Neural progenitor cell (in vitro differentiated cells): ENCODE data around the gene CDKL4. TPM values are rescaled to one million over a fixed set of nuclear protein-coding genes. Genes with fewer than 3 reads are reported as not detected.
A peak's percentile ranks its signal among the peaks of the same experiment; 100 is the strongest.
"Not testable (repeated sequence)": the region's sequence is repeated elsewhere in the genome, so short reads cannot be mapped to it uniquely, and the experiment has no call there.

Experiments used
- DNase-seq: peaks from one replicate; pipeline ENCODE4 v3.0.0-alpha.2; 2016; ENCODE audit warnings: low spot score
- H2AFZ ChIP-seq: fragments of 200-600 bp; sonication (generic); replicated peaks from 2 replicates; pipeline ENCODE4 v1.6.1; 2016; ENCODE audit warnings: antibody characterized with exemption
- H3F3A ChIP-seq: fragments of 200-600 bp; sonication (generic); 2 replicates; pipeline ENCODE4 v1.6.1; 2016; ENCODE audit warnings: antibody characterized with exemption, low read depth
- H3K27ac ChIP-seq: fragments of 200-600 bp; sonication (generic); 2 replicates; pipeline ENCODE4 v1.5.1; 2016; ENCODE audit warnings: mild to moderate bottlenecking
- H3K27me3 ChIP-seq: fragments of 200-600 bp; sonication (generic); 2 replicates; pipeline ENCODE4 v1.6.1; 2016; ENCODE audit warnings: mild to moderate bottlenecking, moderate library complexity
- H3K36me3 ChIP-seq: fragments of 200-600 bp; sonication (generic); 2 replicates; pipeline ENCODE4 v1.5.1; 2016
- H3K4me1 ChIP-seq: fragments of 200-600 bp; sonication (generic); 2 replicates; pipeline ENCODE4 v1.6.1; 2016; ENCODE audit warnings: mixed run types
- H3K4me2 ChIP-seq: fragments of 200-600 bp; sonication (generic); 2 replicates; pipeline ENCODE4 v1.6.1; 2016
- H3K4me3 ChIP-seq: fragments of 200-600 bp; sonication (generic); 2 replicates; pipeline ENCODE4 v1.5.1; 2016
- H3K79me2 ChIP-seq: fragments of 200-600 bp; sonication (generic); 2 replicates; pipeline ENCODE4 v1.6.1; 2016; ENCODE audit warnings: low read depth
- H3K9ac ChIP-seq: fragments of 200-600 bp; sonication (generic); 2 replicates; pipeline ENCODE4 v1.6.1; 2016
- H3K9me3 ChIP-seq: fragments of 200-600 bp; sonication (generic); 2 replicates; pipeline ENCODE4 v1.5.1; 2016; ENCODE audit warnings: low read depth
- H4K20me1 ChIP-seq: fragments of 200-600 bp; sonication (generic); 2 replicates; pipeline ENCODE4 v1.6.1; 2016; ENCODE audit warnings: low read depth
- H3K27ac Mint-ChIP-seq: 3 replicates; pipeline ENCODE4 v1.8.0; 2021; ENCODE audit warnings: mixed read lengths
- H3K27me3 Mint-ChIP-seq: 2 replicates; pipeline ENCODE4 v1.8.0; 2022; ENCODE audit warnings: low read depth, mild to moderate bottlenecking, inconsistent platforms, moderate library complexity, mixed read lengths; ENCODE audit not compliant: insufficient read depth
- H3K36me3 Mint-ChIP-seq: 3 replicates; pipeline ENCODE4 v1.8.0; 2021; ENCODE audit warnings: mixed read lengths
- H3K4me1 Mint-ChIP-seq: 3 replicates; pipeline ENCODE4 v1.8.0; 2021; ENCODE audit warnings: mixed read lengths
- H3K4me3 Mint-ChIP-seq: 3 replicates; pipeline ENCODE4 v1.8.0; 2021; ENCODE audit warnings: mild to moderate bottlenecking, moderate library complexity, mixed read lengths
- H3K9me3 Mint-ChIP-seq: 3 replicates; pipeline ENCODE4 v1.8.0; 2020; ENCODE audit warnings: mixed read lengths
- EZH2 ChIP-seq: fragments of 200-600 bp; sonication (generic); IDR thresholded peaks from 2 replicates; pipeline ENCODE4 v1.6.1; 2017; ENCODE audit warnings: antibody characterized with exemption, mild to moderate bottlenecking, moderate library complexity
- EZH2phosphoT487 ChIP-seq: fragments of 200-600 bp; sonication (generic); IDR thresholded peaks from 2 replicates; pipeline ENCODE4 v1.6.1; 2017; ENCODE audit warnings: antibody characterized with exemption
- total RNA-seq: library from RNA; depleted of rRNA; stranded (reverse); fragments of >200 nt; gene quantifications from 2 replicates; pipeline ENCODE4 v1.2.3, GENCODE V29; 2015; ENCODE audit warnings: low replicate concordance
- TF ChIP-seq, protein P1 (sequence below): fragments of 200-600 bp; sonication (generic); IDR thresholded peaks from 2 replicates; pipeline ENCODE4 v1.5.1; 2017; ENCODE audit warnings: antibody characterized with exemption, mild to moderate bottlenecking

The CDKL4 gene
- total RNA-seq, 1 donor from 2014 or later: not detected

- no peaks in the 10 kb centered on the region for H3K4me1 Mint-ChIP-seq
- H3K79me2 ChIP-seq: no peaks in the 10 kb centered on the region
These were observed 99.4 kb downstream of the CDKL4 start for GRCh38 chr2:39144416-39144815.

DNA sequence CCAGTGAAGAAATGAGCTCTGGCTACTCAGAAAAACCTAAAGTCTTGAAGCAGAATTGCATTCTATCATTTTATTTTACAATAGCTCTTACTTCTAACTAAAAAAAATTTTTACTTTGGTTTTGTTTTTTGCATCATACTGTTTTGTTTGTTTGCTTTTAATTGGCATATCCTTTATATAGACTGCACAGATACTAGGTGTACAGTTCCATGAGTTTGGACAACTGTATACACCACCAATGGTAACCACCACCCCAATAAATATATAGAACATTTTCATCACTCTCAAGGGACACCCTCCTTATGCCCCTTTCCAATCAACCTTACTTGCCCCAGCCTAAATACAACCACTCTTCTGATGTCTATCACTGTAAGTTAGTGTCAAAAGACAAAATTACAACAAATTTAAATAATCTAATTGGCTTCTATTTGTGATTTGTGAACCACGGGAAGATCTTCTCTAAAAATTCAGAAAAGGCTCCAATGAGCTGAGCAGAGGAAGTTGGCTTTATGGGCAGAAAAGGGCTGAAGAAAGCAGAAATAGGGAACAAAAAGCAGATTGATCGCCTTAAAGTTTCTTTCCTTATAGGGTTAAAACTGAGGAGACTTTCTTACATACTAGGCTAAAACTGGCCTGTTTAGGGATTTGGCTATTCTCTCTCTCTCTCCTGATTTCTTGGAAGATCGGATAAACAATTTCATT, 100.7 kb downstream of the CDKL4 start:
- Histone ChIP-seq H3K27ac (peak overlapping the region; percentile 13), H3F3A (no peaks in the 10 kb centered on the region), H3K4me2 (no peak overlapping the region), H4K20me1 (no peaks in the 10 kb centered on the region), H3K4me1 (no peaks in the 10 kb centered on the region), H3K79me2 (no peaks in the 10 kb centered on the region), H3K9ac (no peak overlapping the region), H3K9me3 (no peaks in the 10 kb centered on the region), H3K4me3 (no peak overlapping the region), H2AFZ (no peak overlapping the region), H3K36me3 (no peaks in the 10 kb centered on the region), H3K27me3 (no peaks in the 10 kb centered on the region)
- Mint-ChIP-seq H3K4me1 (no peaks in the 10 kb centered on the region), H3K27me3 (peaks cover 2% of the 10 kb centered on the region), H3K27ac (no peak overlapping the region), H3K4me3 (no peak overlapping the region), H3K9me3 (no peaks in the 10 kb centered on the region), H3K36me3 (no peaks in the 10 kb centered on the region)
- no peak for DNase-seq
- TF ChIP-seq EZH2phosphoT487 (no peak), EZH2 (no peak)
- TF ChIP-seq, protein P1, sequence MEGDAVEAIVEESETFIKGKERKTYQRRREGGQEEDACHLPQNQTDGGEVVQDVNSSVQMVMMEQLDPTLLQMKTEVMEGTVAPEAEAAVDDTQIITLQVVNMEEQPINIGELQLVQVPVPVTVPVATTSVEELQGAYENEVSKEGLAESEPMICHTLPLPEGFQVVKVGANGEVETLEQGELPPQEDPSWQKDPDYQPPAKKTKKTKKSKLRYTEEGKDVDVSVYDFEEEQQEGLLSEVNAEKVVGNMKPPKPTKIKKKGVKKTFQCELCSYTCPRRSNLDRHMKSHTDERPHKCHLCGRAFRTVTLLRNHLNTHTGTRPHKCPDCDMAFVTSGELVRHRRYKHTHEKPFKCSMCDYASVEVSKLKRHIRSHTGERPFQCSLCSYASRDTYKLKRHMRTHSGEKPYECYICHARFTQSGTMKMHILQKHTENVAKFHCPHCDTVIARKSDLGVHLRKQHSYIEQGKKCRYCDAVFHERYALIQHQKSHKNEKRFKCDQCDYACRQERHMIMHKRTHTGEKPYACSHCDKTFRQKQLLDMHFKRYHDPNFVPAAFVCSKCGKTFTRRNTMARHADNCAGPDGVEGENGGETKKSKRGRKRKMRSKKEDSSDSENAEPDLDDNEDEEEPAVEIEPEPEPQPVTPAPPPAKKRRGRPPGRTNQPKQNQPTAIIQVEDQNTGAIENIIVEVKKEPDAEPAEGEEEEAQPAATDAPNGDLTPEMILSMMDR: no peak

More at GRCh38 chr2:39144416-39144815, 99.4 kb downstream of the CDKL4 start:
- no peak overlapping the region for H3K27ac Mint-ChIP-seq
- Histone ChIP-seq H3K36me3 (no peaks in the 10 kb centered on the region), H3K9me3 (no peaks in the 10 kb centered on the region), H3K27me3 (no peaks in the 10 kb centered on the region), H3K27ac (no peak overlapping the region), H3K4me2 (no peak overlapping the region), H3K4me1 (no peaks in the 10 kb centered on the region), H3K9ac (no peak overlapping the region), H4K20me1 (no peaks in the 10 kb centered on the region), H3K4me3 (no peak overlapping the region), H3F3A (no peaks in the 10 kb centered on the region), H2AFZ (no peak overlapping the region)
- no peaks in the 10 kb centered on the region for H3K36me3 Mint-ChIP-seq
- H3K9me3 Mint-ChIP-seq: no peaks in the 10 kb centered on the region
- DNase-seq: no peak
- H3K4me3 Mint-ChIP-seq: no peak overlapping the region
- TF ChIP-seq EZH2phosphoT487: no peak
- TF ChIP-seq, protein P1: no peak
- no peak for TF ChIP-seq EZH2
- H3K27me3 Mint-ChIP-seq: peaks cover 2% of the 10 kb centered on the region

GRCh38 chr2:39141334-39142271, 102.2 kb downstream of the CDKL4 start:
- Histone ChIP-seq H3K36me3 (no peaks in the 10 kb centered on the region), H3K79me2 (no peaks in the 10 kb centered on the region), H3K4me3 (no peak overlapping the region), H4K20me1 (no peaks in the 10 kb centered on the region), H3K27ac (no peak overlapping the region), H3K4me2 (no peak overlapping the region), H3K27me3 (no peaks in the 10 kb centered on the region), H3K4me1 (no peaks in the 10 kb centered on the region), H3K9me3 (no peaks in the 10 kb centered on the region), H3K9ac (no peak overlapping the region), H2AFZ (no peak overlapping the region), H3F3A (no peaks in the 10 kb centered on the region)
- H3K27ac Mint-ChIP-seq: no peak overlapping the region
- no peak overlapping the region for H3K4me3 Mint-ChIP-seq
- DNase-seq: peak; percentile 3
- no peaks in the 10 kb centered on the region for H3K9me3 Mint-ChIP-seq
- peaks cover 2% of the 10 kb centered on the region for H3K27me3 Mint-ChIP-seq
- TF ChIP-seq, protein P1: no peak
- TF ChIP-seq EZH2phosphoT487: no peak
- TF ChIP-seq EZH2: no peak
- no peaks in the 10 kb centered on the region for H3K4me1 Mint-ChIP-seq
- H3K36me3 Mint-ChIP-seq: no peaks in the 10 kb centered on the region

- H3K4me3 Mint-ChIP-seq, H3K36me3 ChIP-seq, H4K20me1 ChIP-seq, H3K4me1 ChIP-seq, H3K27me3 Mint-ChIP-seq, H3K27ac ChIP-seq, H3K9me3 Mint-ChIP-seq, H3F3A ChIP-seq, H3K9ac ChIP-seq, H3K4me3 ChIP-seq, H3K4me1 Mint-ChIP-seq, H3K36me3 Mint-ChIP-seq, H3K79me2 ChIP-seq, DNase-seq, H3K4me2 ChIP-seq, H3K27ac Mint-ChIP-seq, H3K27me3 ChIP-seq, H3K9me3 ChIP-seq, H2AFZ ChIP-seq: not testable (repeated sequence)
These were observed 102.8 kb downstream of the CDKL4 start for GRCh38 chr2:39140948-39141333.
